Activated naive CD4-positive, alpha-beta T cell treated with Interleukin-2 at 50 U/mL for 16 hours (primary cell): ENCODE measurements around the gene NDP.
A peak's percentile ranks its signal among the peaks of the same experiment; 100 is the strongest.
"Not testable (repeated sequence)": the region's sequence is repeated elsewhere in the genome, so short reads cannot be mapped to it uniquely, and the experiment has no call there.

Experiments
- DNase-seq: peaks from one replicate; pipeline ENCODE4 v3.0.0-alpha.2; 2020

The NDP gene

GRCh38 chrX:43969504-43970501 lies 3.4 kb downstream of the NDP start:
- DNase-seq = no peak

- no peak for DNase-seq
Measured at GRCh38 chrX:43968359-43968781, 4.8 kb downstream of the NDP start.

- DNase-seq = no peak
Measured at GRCh38 chrX:43964936-43965335, 8.3 kb downstream of the NDP start.

GRCh38 chrX:43963726-43964125 lies 9.5 kb downstream of the NDP start:
- no peak for DNase-seq

GRCh38 chrX:43962636-43963035 lies 10.6 kb downstream of the NDP start:
- DNase-seq = no peak

- no peak for DNase-seq
Measured at GRCh38 chrX:43961699-43962098, 11.5 kb downstream of the NDP start.

- DNase-seq = no peak
Measured at GRCh38 chrX:43958529-43958928, 14.7 kb downstream of the NDP start.

- DNase-seq = no peak
Measured at GRCh38 chrX:43956034-43956433, 17.2 kb downstream of the NDP start.

GRCh38 chrX:43953218-43953617 lies 20.0 kb downstream of the NDP start:
- DNase-seq = no peak

GRCh38 chrX:43949669-43950068 lies 23.5 kb downstream of the NDP start:
- DNase-seq = peak; percentile 23

GRCh38 chrX:43940816-43941474 lies 32.2 kb downstream of the NDP start:
- no peak for DNase-seq

- DNase-seq = no peak
Measured at GRCh38 chrX:43939187-43939926, 33.8 kb downstream of the NDP start.

GRCh38 chrX:43922032-43922431 lies 51.2 kb downstream of the NDP start:
- not testable (repeated sequence) for DNase-seq

GRCh38 chrX:43910772-43911171 lies 62.4 kb downstream of the NDP start:
- not testable (repeated sequence) for DNase-seq

GRCh38 chrX:43910012-43910411 lies 63.2 kb downstream of the NDP start:
- no peak for DNase-seq

GRCh38 chrX:43909141-43909540 lies 64.0 kb downstream of the NDP start:
- DNase-seq = no peak

- no peak for DNase-seq
Measured at GRCh38 chrX:43899878-43900815, 73.0 kb downstream of the NDP start.
